GM12892 (cell line): Measurements from ENCODE around the gene LPCAT3.

Experiments used
- POLR2A ChIP-seq: IDR thresholded peaks from 2 replicates; pipeline ENCODE4 v1.6.1; 2011; ENCODE audit warnings: low read depth, low read length, control low read depth
- POLR2AphosphoS5 ChIP-seq: IDR thresholded peaks from 2 replicates; pipeline ENCODE4 v1.6.1; 2011; ENCODE audit warnings: low read depth, low read length, control low read depth

GRCh38 chr12:7016958-7017571, 1.2 kb downstream of the LPCAT3 start:
- TF ChIP-seq POLR2A (no peak), POLR2AphosphoS5 (no peak)
